ENCODE measurements around the gene KRT2. TPM values are rescaled to one million over a fixed set of nuclear protein-coding genes. Genes with fewer than 3 reads are reported as not detected.

The KRT2 gene
- total RNA-seq, 1 experiment from 2014 or later, result not detected

DNA sequence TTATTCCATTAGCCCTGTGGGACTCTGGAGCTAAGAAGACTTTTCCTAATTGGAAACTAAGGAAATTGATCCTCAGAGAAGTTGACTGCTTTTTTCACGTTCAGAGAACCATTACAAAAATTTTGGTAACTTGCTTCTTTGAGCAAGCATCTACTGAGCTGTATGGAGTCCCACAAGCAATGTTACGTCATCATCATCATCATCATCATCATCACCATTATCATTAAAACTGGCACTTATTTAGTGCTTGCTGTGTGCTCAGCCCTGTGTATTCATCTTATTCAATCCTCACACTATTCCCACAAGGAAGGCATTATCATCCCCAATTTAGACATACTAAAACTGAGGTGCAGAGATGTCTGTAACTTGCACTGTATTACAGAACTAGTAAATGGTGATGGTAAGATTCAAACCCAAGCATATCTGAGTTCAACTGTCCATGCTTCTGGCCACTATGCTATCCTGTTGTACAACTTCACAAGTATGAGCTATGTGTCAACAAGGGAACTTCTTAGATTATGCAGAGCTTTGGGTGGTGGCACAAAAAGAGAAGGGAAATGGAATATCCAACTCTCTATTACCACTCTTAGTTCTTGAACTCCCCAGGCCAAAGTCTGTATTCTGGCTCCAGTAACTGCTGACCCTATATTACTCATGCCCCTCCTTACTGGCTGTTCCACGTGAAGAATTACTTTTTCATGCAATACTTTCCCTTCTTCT, 21.9 kb upstream of the KRT2 start:
- Mint-ChIP-seq H3K36me3 (ENCODE audit: insufficient read depth, unreplicated experiment) (no peaks in the 10 kb centered on the region), H3K27me3 (ENCODE audit: unreplicated experiment) (no peaks in the 10 kb centered on the region), H3K27ac (ENCODE audit: unreplicated experiment) (no peak overlapping the region), H3K4me1 (ENCODE audit: low read depth, unreplicated experiment) (no peaks in the 10 kb centered on the region), H3K9me3 (ENCODE audit: low read depth, unreplicated experiment) (no peaks in the 10 kb centered on the region), H3K4me3 (ENCODE audit: low read depth, unreplicated experiment) (no peak overlapping the region)
- CTCF ChIA-PET, result no interaction called here
- TF ChIP-seq, protein P1, sequence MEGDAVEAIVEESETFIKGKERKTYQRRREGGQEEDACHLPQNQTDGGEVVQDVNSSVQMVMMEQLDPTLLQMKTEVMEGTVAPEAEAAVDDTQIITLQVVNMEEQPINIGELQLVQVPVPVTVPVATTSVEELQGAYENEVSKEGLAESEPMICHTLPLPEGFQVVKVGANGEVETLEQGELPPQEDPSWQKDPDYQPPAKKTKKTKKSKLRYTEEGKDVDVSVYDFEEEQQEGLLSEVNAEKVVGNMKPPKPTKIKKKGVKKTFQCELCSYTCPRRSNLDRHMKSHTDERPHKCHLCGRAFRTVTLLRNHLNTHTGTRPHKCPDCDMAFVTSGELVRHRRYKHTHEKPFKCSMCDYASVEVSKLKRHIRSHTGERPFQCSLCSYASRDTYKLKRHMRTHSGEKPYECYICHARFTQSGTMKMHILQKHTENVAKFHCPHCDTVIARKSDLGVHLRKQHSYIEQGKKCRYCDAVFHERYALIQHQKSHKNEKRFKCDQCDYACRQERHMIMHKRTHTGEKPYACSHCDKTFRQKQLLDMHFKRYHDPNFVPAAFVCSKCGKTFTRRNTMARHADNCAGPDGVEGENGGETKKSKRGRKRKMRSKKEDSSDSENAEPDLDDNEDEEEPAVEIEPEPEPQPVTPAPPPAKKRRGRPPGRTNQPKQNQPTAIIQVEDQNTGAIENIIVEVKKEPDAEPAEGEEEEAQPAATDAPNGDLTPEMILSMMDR (IDR thresholded peaks at IDR 0.05; ENCODE audit: unreplicated experiment), result no peak
- no TSS peak for BruUV-seq (replicated peaks)
- intact Hi-C loops (cut with micrococcal nuclease; ENCODE audit: unreplicated experiment), result no loop called here
- no peak for DNase-seq

DNA sequence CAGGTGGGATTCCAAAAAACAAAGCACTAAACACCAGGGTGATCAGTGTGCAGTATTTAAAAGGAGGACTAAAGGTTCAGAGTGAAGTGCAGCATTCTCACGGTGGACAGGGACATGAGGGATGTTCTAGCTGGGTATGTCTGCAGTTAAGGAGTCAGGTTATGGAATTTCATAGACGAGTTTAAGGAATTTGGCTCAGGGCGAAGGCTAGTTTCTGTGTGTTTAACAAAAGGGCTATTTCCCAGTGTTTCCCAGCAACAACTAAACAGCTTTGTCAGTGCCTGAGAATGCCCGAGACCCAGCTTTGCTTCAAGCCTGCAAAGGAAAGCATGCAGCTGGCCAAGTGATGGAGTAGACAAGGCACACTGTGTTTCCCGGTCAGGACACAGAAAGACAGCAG, 21.2 kb upstream of the KRT2 start:
- intact Hi-C loops (cut with micrococcal nuclease; ENCODE audit: unreplicated experiment), result no loop called here
- DNase-seq, result no peak
- no peak overlapping the region for H3K4me3 Mint-ChIP-seq (ENCODE audit: low read depth, unreplicated experiment)
- CTCF ChIA-PET, result no interaction called here
- no peaks in the 10 kb centered on the region for H3K27me3 Mint-ChIP-seq (ENCODE audit: unreplicated experiment)
- H3K9me3 Mint-ChIP-seq (ENCODE audit: low read depth, unreplicated experiment), result no peaks in the 10 kb centered on the region
- H3K27ac Mint-ChIP-seq (ENCODE audit: unreplicated experiment), result no peak overlapping the region
- TF ChIP-seq, protein P1 (IDR thresholded peaks at IDR 0.05; ENCODE audit: unreplicated experiment), result no peak
- H3K4me1 Mint-ChIP-seq (ENCODE audit: low read depth, unreplicated experiment), result no peaks in the 10 kb centered on the region
- no TSS peak for BruUV-seq (replicated peaks)
- H3K36me3 Mint-ChIP-seq (ENCODE audit: insufficient read depth, unreplicated experiment), result no peaks in the 10 kb centered on the region

DNA sequence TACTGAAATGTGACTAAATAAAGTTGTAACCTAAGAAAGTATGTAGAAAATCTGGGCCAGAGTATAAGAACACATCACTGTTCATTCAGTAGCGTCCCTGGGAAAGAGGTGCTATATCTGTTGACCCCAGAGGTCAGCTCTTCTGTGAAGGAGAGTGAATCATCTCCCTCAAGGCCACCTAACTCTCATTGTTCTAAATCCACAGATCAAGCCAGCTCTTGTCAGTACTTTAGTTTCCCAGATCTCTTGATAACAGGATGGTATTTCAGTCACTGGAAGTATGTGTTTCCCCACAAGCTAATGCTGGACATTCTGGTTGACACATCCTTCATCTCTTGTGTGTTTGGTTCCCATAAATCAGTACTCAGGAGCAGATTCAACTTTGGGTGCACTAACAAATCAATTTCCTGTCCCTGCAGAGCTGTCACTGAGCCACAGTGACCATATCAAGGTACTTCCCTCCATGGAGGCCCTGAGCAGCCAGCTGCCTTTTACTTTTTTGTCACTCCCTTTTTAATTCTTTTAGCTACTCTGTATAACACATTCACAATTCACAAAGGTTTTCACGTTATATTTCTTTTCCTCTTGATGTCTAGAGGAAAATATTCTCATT, 20.4 kb upstream of the KRT2 start:
- Mint-ChIP-seq H3K27me3 (ENCODE audit: unreplicated experiment) (no peaks in the 10 kb centered on the region), H3K9me3 (ENCODE audit: low read depth, unreplicated experiment) (no peaks in the 10 kb centered on the region), H3K4me3 (ENCODE audit: low read depth, unreplicated experiment) (no peak overlapping the region), H3K4me1 (ENCODE audit: low read depth, unreplicated experiment) (no peaks in the 10 kb centered on the region), H3K27ac (ENCODE audit: unreplicated experiment) (no peak overlapping the region), H3K36me3 (ENCODE audit: insufficient read depth, unreplicated experiment) (no peaks in the 10 kb centered on the region)
- TF ChIP-seq, protein P1 (IDR thresholded peaks at IDR 0.05; ENCODE audit: unreplicated experiment), result no peak
- BruUV-seq (replicated peaks), result no TSS peak
- CTCF ChIA-PET, result interaction anchor here (0.9 kb wide), 1 partner anchor 207 kb away, joined by 3 read pairs; no protein-coding TSS in a partner anchor
- intact Hi-C loops (cut with micrococcal nuclease; ENCODE audit: unreplicated experiment), result loop anchor here (1.0 kb wide), 1 partner anchor 16 kb away; no protein-coding TSS in a partner anchor
- DNase-seq, result no peak

DNA sequence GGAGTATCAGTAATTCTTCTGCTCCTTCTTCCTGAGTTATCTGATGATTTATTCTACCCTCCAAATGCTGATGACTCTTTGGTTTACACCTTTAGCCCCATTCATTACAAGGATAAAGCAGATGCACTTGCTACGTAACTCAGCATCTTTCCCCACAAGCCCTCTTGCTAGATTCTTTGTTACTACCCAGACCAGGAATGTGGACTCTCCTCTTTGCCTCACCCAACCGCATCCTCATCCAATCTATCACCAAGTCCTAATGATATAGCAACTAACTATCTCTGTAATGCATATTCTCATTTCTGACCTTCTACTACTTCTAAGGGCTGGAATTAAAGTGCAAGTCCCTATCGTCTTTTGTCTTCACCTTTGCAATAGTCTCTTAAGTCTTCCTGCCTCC, 18.9 kb upstream of the KRT2 start:
- TF ChIP-seq, protein P1 (IDR thresholded peaks at IDR 0.05; ENCODE audit: unreplicated experiment), result no peak
- no TSS peak for BruUV-seq (replicated peaks)

More for the DNA sequence above, 18.9 kb upstream of the KRT2 start:
- no peak overlapping the region for H3K4me3 Mint-ChIP-seq (ENCODE audit: low read depth, unreplicated experiment)
- no peaks in the 10 kb centered on the region for H3K36me3 Mint-ChIP-seq (ENCODE audit: insufficient read depth, unreplicated experiment)
- H3K9me3 Mint-ChIP-seq (ENCODE audit: low read depth, unreplicated experiment), result no peaks in the 10 kb centered on the region
- CTCF ChIA-PET, result no interaction called here
- H3K27ac Mint-ChIP-seq (ENCODE audit: unreplicated experiment), result no peak overlapping the region
- intact Hi-C loops (cut with micrococcal nuclease; ENCODE audit: unreplicated experiment), result no loop called here
- H3K27me3 Mint-ChIP-seq (ENCODE audit: unreplicated experiment), result no peaks in the 10 kb centered on the region
- no peak for DNase-seq
- no peaks in the 10 kb centered on the region for H3K4me1 Mint-ChIP-seq (ENCODE audit: low read depth, unreplicated experiment)
